ENCODE data around the gene DRC7. TPM values are rescaled to one million over a fixed set of nuclear protein-coding genes. Genes with fewer than 3 reads are reported as not detected.

DRC7 gene
- total and polyA plus RNA-seq, 4 donors = 0.06 to 1.8 (median 0.08) TPM; not detected in 1

DNA sequence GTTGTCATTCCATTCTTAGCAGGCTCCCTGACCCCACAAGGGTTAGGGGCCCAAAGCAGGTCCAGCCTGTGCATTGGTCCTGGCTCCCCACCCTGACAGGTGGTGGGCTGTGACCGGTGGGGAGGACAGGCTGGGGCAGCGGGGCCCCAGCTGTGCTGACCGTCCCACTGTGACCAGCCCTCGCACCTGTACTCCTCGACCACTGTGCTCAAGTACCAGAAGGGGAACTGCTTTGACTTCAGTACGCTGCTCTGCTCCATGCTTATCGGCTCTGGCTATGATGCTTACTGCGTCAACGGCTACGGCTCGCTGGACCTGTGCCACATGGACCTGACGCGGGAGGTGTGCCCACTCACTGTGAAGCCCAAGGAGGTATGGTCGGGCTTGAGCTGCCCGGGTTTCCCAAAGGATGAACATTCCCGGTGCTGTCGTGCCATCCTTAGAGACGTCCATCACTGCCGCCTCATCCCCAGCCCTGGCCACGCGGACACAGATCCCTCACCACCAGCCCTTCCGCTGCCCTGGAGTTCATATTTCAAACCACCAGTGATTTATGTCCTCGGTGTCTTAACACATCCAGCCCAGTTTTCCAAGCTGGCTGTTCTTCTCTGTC lies 7.3 kb downstream of the DRC7 start:
- Histone ChIP-seq H3K9ac (ENCODE audit: low read depth in 1 of 2, low read length in 2 of 2) (no peak overlapping the region), H3K27ac (ENCODE audit: low read depth in 1 of 2, low read length in 2 of 2) (no peak overlapping the region)
- no peak for TF ChIP-seq YY1 (IDR thresholded peaks at IDR 0.05)
- TF ChIP-seq SP1 (IDR thresholded peaks at IDR 0.05) = no peak
- TF ChIP-seq, protein P1, sequence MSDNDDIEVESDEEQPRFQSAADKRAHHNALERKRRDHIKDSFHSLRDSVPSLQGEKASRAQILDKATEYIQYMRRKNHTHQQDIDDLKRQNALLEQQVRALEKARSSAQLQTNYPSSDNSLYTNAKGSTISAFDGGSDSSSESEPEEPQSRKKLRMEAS (IDR thresholded peaks at IDR 0.05) = no peak
- no peak for TF ChIP-seq GABPA (IDR thresholded peaks at IDR 0.05 in 1 of 2, conservative IDR thresholded peaks at IDR 0.05 in 1 of 2)
- TF ChIP-seq, protein P2, sequence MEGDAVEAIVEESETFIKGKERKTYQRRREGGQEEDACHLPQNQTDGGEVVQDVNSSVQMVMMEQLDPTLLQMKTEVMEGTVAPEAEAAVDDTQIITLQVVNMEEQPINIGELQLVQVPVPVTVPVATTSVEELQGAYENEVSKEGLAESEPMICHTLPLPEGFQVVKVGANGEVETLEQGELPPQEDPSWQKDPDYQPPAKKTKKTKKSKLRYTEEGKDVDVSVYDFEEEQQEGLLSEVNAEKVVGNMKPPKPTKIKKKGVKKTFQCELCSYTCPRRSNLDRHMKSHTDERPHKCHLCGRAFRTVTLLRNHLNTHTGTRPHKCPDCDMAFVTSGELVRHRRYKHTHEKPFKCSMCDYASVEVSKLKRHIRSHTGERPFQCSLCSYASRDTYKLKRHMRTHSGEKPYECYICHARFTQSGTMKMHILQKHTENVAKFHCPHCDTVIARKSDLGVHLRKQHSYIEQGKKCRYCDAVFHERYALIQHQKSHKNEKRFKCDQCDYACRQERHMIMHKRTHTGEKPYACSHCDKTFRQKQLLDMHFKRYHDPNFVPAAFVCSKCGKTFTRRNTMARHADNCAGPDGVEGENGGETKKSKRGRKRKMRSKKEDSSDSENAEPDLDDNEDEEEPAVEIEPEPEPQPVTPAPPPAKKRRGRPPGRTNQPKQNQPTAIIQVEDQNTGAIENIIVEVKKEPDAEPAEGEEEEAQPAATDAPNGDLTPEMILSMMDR (IDR thresholded peaks at IDR 0.05; ENCODE audit: low read depth, low read length, missing input control) = no peak
- TF ChIP-seq TAF1 (conservative IDR thresholded peaks at IDR 0.05) = no peak
- TF ChIP-seq JUND (IDR thresholded peaks at IDR 0.05) = no peak
- TF ChIP-seq HNF4G (IDR thresholded peaks at IDR 0.05) = no peak
- TF ChIP-seq, protein P3, sequence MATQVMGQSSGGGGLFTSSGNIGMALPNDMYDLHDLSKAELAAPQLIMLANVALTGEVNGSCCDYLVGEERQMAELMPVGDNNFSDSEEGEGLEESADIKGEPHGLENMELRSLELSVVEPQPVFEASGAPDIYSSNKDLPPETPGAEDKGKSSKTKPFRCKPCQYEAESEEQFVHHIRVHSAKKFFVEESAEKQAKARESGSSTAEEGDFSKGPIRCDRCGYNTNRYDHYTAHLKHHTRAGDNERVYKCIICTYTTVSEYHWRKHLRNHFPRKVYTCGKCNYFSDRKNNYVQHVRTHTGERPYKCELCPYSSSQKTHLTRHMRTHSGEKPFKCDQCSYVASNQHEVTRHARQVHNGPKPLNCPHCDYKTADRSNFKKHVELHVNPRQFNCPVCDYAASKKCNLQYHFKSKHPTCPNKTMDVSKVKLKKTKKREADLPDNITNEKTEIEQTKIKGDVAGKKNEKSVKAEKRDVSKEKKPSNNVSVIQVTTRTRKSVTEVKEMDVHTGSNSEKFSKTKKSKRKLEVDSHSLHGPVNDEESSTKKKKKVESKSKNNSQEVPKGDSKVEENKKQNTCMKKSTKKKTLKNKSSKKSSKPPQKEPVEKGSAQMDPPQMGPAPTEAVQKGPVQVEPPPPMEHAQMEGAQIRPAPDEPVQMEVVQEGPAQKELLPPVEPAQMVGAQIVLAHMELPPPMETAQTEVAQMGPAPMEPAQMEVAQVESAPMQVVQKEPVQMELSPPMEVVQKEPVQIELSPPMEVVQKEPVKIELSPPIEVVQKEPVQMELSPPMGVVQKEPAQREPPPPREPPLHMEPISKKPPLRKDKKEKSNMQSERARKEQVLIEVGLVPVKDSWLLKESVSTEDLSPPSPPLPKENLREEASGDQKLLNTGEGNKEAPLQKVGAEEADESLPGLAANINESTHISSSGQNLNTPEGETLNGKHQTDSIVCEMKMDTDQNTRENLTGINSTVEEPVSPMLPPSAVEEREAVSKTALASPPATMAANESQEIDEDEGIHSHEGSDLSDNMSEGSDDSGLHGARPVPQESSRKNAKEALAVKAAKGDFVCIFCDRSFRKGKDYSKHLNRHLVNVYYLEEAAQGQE (IDR thresholded peaks at IDR 0.05) = no peak
- TF ChIP-seq EGR1 (IDR thresholded peaks at IDR 0.05; ENCODE audit: low read depth in 2 of 2) = no peak
- no peak for TF ChIP-seq HNF4A (conservative IDR thresholded peaks at IDR 0.05)
- no peak for TF ChIP-seq RAD21 (IDR thresholded peaks at IDR 0.05)
- TF ChIP-seq NR2F2 (IDR thresholded peaks at IDR 0.05) = no peak
- no peak for TF ChIP-seq FOXA2 (IDR thresholded peaks at IDR 0.05)
- TF ChIP-seq, protein P4, sequence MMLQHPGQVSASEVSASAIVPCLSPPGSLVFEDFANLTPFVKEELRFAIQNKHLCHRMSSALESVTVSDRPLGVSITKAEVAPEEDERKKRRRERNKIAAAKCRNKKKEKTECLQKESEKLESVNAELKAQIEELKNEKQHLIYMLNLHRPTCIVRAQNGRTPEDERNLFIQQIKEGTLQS (IDR thresholded peaks at IDR 0.05) = no peak
- TF ChIP-seq, protein P5, sequence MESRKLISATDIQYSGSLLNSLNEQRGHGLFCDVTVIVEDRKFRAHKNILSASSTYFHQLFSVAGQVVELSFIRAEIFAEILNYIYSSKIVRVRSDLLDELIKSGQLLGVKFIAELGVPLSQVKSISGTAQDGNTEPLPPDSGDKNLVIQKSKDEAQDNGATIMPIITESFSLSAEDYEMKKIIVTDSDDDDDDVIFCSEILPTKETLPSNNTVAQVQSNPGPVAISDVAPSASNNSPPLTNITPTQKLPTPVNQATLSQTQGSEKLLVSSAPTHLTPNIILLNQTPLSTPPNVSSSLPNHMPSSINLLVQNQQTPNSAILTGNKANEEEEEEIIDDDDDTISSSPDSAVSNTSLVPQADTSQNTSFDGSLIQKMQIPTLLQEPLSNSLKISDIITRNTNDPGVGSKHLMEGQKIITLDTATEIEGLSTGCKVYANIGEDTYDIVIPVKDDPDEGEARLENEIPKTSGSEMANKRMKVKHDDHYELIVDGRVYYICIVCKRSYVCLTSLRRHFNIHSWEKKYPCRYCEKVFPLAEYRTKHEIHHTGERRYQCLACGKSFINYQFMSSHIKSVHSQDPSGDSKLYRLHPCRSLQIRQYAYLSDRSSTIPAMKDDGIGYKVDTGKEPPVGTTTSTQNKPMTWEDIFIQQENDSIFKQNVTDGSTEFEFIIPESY (IDR thresholded peaks at IDR 0.05) = no peak
- no peak for TF ChIP-seq RXRA (IDR thresholded peaks at IDR 0.05)
- no peak for TF ChIP-seq FOXA1 (IDR thresholded peaks at IDR 0.05)

More for the DNA sequence above, 7.3 kb downstream of the DRC7 start:
- H3K9me3 ChIP-seq (ENCODE audit: control insufficient read depth in 4 of 4, low read length in 3 of 4) = no peaks in the 10 kb centered on the region
- no peaks in the 10 kb centered on the region for H3K36me3 ChIP-seq (ENCODE audit: control insufficient read depth in 4 of 4, insufficient read depth in 3 of 4, low read depth in 1 of 4, low read length in 3 of 4)
- H3K27me3 ChIP-seq (ENCODE audit: control insufficient read depth in 4 of 4, insufficient read depth in 4 of 4, low read length in 3 of 4) = no peaks in the 10 kb centered on the region
- peaks cover 6 to 26% (median 23%) of the 10 kb centered on the region in 4 donors for H3K4me1 ChIP-seq (ENCODE audit: control insufficient read depth in 4 of 4, insufficient read depth in 4 of 4, low read length in 3 of 4)
- no peak for DNase-seq (ENCODE audit: low spot score)
- no peak overlapping the region for H3K4me3 ChIP-seq (ENCODE audit: low read depth in 1 of 3, low read length in 3 of 3)
- 93% methylated on average over 23 of the region's 23 CpGs for WGBS
